CD4-positive, CD25-positive, alpha-beta regulatory T cell (primary cell): ENCODE measurements around the gene RAB39A. TPM values are rescaled to one million over a fixed set of nuclear protein-coding genes. Genes with fewer than 3 reads are reported as not detected.
"Not testable (repeated sequence)": the region's sequence is repeated elsewhere in the genome, so short reads cannot be mapped to it uniquely, and the experiment has no call there.

Experiments used
- ATAC-seq, 2 donors: fragments of 150-1000 bp; cut with Tn5 transposase; one replicate each; pipeline ENCODE4 v1.10.0; 2021; ENCODE audit warnings: low read depth in 2 of 2, moderate number of reproducible peaks in 2 of 2, moderate library complexity in 1 of 2
- DNase-seq, 3 donors: peaks; one replicate each; pipeline versions ENCODE4 v3.0.0 to v3.0.0-alpha.2; 2012 to 2022; ENCODE audit warnings: mixed read lengths in 1 of 3
- H3K27ac ChIP-seq: one replicate; pipeline ENCODE4 v1.7.0; 2013; ENCODE audit warnings: mild to moderate bottlenecking, low read length; ENCODE audit not compliant: insufficient read depth, poor library complexity, severe bottlenecking
- H3K27me3 ChIP-seq: one replicate; pipeline ENCODE4 v1.7.0; 2013; ENCODE audit warnings: low read length; ENCODE audit not compliant: control insufficient read depth, insufficient read depth
- H3K36me3 ChIP-seq: one replicate; pipeline ENCODE4 v1.7.0; 2013; ENCODE audit warnings: mild to moderate bottlenecking, low read length, moderate library complexity; ENCODE audit not compliant: control insufficient read depth, insufficient read depth
- H3K4me1 ChIP-seq: 2 replicates; pipeline ENCODE4 v1.7.0; 2013; ENCODE audit warnings: mild to moderate bottlenecking, low read length; ENCODE audit not compliant: insufficient read depth, control insufficient read depth, poor library complexity, severe bottlenecking
- H3K4me3 ChIP-seq: one replicate; pipeline ENCODE4 v1.7.0; 2013; ENCODE audit warnings: low read depth, mild to moderate bottlenecking, low read length, moderate library complexity
- H3K9me3 ChIP-seq, 2 experiments: 1 replicate in 1 of 2; 2 replicates in 1 of 2; pipeline ENCODE4 v1.7.0; 2013; ENCODE audit warnings: low read length in 2 of 2, mild to moderate bottlenecking in 1 of 2, moderate library complexity in 1 of 2; ENCODE audit not compliant: control insufficient read depth in 2 of 2
- H3K27ac Mint-ChIP-seq, 3 donors: one replicate each; pipeline ENCODE4 v1.8.0; 2020 to 2022; ENCODE audit warnings: mild to moderate bottlenecking in 3 of 3, mixed read lengths in 3 of 3, moderate library complexity in 2 of 3
- H3K27me3 Mint-ChIP-seq: one replicate; pipeline ENCODE4 v1.8.0; 2022; ENCODE audit warnings: mild to moderate bottlenecking, mixed read lengths
- H3K36me3 Mint-ChIP-seq: one replicate; pipeline ENCODE4 v1.8.0; 2020; ENCODE audit warnings: mixed read lengths
- H3K4me1 Mint-ChIP-seq, 4 donors: one replicate each; pipeline ENCODE4 v1.8.0; 2020 to 2022; ENCODE audit warnings: mixed read lengths in 4 of 4, mild to moderate bottlenecking in 1 of 4
- H3K4me3 Mint-ChIP-seq, 4 donors: one replicate each; pipeline ENCODE4 v1.8.0; 2020 to 2022; ENCODE audit warnings: mild to moderate bottlenecking in 4 of 4, mixed read lengths in 4 of 4, moderate library complexity in 3 of 4
- H3K9me3 Mint-ChIP-seq, 7 donors: one replicate each; pipeline ENCODE4 v1.8.0; 2020 to 2022; ENCODE audit warnings: mixed read lengths in 7 of 7, mild to moderate bottlenecking in 3 of 7, moderate library complexity in 2 of 7
- polyA plus RNA-seq, 4 donors: library from polyadenylated mRNA; unstranded; fragments of 300-500 nt; fragmentation: Illumina TruSeq; gene quantifications; one replicate each; pipeline ENCODE4 v1.2.3, GENCODE V29; 2021
- total RNA-seq: library from RNA; stranded (reverse); gene quantifications from one replicate; pipeline ENCODE4 v1.2.3, GENCODE V29; 2022

The RAB39A gene
- total and polyA plus RNA-seq, 5 donors from 2014 or later, result 0.11 TPM; not detected in 4

GRCh38 chr11:107931206-107931605 lies 3.0 kb downstream of the RAB39A start:
- DNase-seq (no peak), ATAC-seq (no peak)
- Histone ChIP-seq H3K9me3 (no peaks in the 10 kb centered on the region), H3K36me3 (no peaks in the 10 kb centered on the region), H3K27me3 (peaks cover 10% of the 10 kb centered on the region), H3K4me3 (no peak overlapping the region), H3K4me1 (peaks cover 15% of the 10 kb centered on the region), H3K27ac (no peak overlapping the region)
- H3K36me3 Mint-ChIP-seq, result no peaks in the 10 kb centered on the region
- H3K4me1 Mint-ChIP-seq, result peaks cover 0 to 14% (median 5%) of the 10 kb centered on the region in 4 donors
- H3K27ac Mint-ChIP-seq, result no peak overlapping the region
- peaks cover 0 to 2% (median 0%) of the 10 kb centered on the region in 7 donors for H3K9me3 Mint-ChIP-seq
- no peak overlapping the region for H3K4me3 Mint-ChIP-seq
- H3K27me3 Mint-ChIP-seq, result peaks cover 46% of the 10 kb centered on the region

- no peaks in the 10 kb centered on the region for H3K36me3 ChIP-seq
- no peaks in the 10 kb centered on the region for H3K4me1 ChIP-seq
- DNase-seq (no peak), ATAC-seq (no peak)
- H3K36me3 Mint-ChIP-seq, result no peaks in the 10 kb centered on the region
- H3K9me3 ChIP-seq, result no peaks in the 10 kb centered on the region
- H3K4me3 ChIP-seq, result no peak overlapping the region
- H3K27me3 Mint-ChIP-seq, result peaks cover 18% of the 10 kb centered on the region
- H3K9me3 Mint-ChIP-seq, result peaks cover 0 to 5% (median 0%) of the 10 kb centered on the region in 7 donors
- H3K27ac ChIP-seq, result no peak overlapping the region
- H3K27ac Mint-ChIP-seq, result no peak overlapping the region
- no peak overlapping the region for H3K4me3 Mint-ChIP-seq
- no peaks in the 10 kb centered on the region for H3K27me3 ChIP-seq
- no peaks in the 10 kb centered on the region for H3K4me1 Mint-ChIP-seq
Measured at GRCh38 chr11:107947904-107948303, 19.7 kb downstream of the RAB39A start.

DNA sequence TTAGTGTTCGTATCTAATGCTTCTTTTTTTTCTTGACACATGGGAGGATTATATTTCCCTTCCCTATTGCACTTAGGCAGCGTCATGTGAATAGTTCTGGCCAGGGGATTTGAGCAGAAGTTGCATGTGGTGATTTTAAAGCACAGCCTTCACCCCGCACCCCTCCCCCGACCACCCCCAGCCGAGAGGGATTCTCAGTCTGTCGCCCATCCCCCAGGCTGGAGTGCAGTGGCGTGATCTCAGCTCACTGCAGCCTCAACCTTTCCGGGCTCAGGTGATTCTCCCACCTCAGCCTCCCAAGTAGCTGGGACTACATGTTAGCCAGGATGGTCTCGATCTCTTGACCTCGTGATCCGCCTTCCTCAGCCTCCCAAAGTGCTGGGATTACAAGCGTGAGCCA lies 20.1 kb downstream of the RAB39A start:
- H3K4me1 Mint-ChIP-seq, H3K4me1 ChIP-seq, H3K36me3 ChIP-seq, H3K36me3 Mint-ChIP-seq, H3K27ac Mint-ChIP-seq, H3K4me3 Mint-ChIP-seq, H3K9me3 Mint-ChIP-seq, H3K4me3 ChIP-seq, ATAC-seq, H3K9me3 ChIP-seq, H3K27ac ChIP-seq, H3K27me3 ChIP-seq, DNase-seq: not testable (repeated sequence)
- peaks cover 18% of the 10 kb centered on the region for H3K27me3 Mint-ChIP-seq

DNA sequence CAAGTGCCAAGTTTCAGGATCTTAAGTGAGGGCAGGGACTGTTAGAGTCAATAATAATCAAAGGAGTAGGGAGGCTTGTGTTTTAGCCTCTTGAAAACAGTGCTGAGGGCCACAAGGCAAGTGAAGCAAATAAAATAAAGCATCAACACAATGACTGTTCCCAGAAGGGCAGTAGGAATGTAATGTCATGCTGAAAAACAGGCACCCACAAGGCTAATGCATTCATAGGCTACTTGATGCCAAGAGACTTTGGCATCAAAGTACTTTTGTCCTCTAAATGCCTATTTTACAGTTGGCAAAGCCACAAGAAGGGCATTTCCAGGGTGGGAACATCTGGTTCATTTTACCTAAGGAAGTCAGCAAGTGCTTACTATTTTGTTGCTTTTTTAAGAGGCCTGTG lies 22.9 kb downstream of the RAB39A start:
- no peak for DNase-seq
- H3K27ac ChIP-seq, result no peak overlapping the region
- Mint-ChIP-seq H3K9me3 (no peaks in the 10 kb centered on the region), H3K27ac (no peak overlapping the region), H3K36me3 (no peaks in the 10 kb centered on the region), H3K4me3 (no peak overlapping the region), H3K27me3 (peaks cover 13% of the 10 kb centered on the region), H3K4me1 (no peaks in the 10 kb centered on the region)
- H3K9me3 ChIP-seq, result no peaks in the 10 kb centered on the region
- H3K4me3 ChIP-seq, result no peak overlapping the region
- H3K27me3 ChIP-seq, result no peaks in the 10 kb centered on the region
- H3K36me3 ChIP-seq, result no peaks in the 10 kb centered on the region
- ATAC-seq, result no peak
- H3K4me1 ChIP-seq, result no peaks in the 10 kb centered on the region

- Mint-ChIP-seq H3K4me3 (no peak overlapping the region), H3K27ac (no peak overlapping the region), H3K9me3 (no peaks in the 10 kb centered on the region), H3K27me3 (peaks cover 20% of the 10 kb centered on the region), H3K36me3 (no peaks in the 10 kb centered on the region), H3K4me1 (no peaks in the 10 kb centered on the region)
- ATAC-seq, result no peak
- Histone ChIP-seq H3K27me3 (peaks cover 3% of the 10 kb centered on the region), H3K9me3 (no peaks in the 10 kb centered on the region), H3K27ac (no peak overlapping the region), H3K4me1 (no peaks in the 10 kb centered on the region), H3K4me3 (no peak overlapping the region), H3K36me3 (no peaks in the 10 kb centered on the region)
- no peak for DNase-seq
Measured at GRCh38 chr11:107953446-107953845, 25.2 kb downstream of the RAB39A start.

DNA sequence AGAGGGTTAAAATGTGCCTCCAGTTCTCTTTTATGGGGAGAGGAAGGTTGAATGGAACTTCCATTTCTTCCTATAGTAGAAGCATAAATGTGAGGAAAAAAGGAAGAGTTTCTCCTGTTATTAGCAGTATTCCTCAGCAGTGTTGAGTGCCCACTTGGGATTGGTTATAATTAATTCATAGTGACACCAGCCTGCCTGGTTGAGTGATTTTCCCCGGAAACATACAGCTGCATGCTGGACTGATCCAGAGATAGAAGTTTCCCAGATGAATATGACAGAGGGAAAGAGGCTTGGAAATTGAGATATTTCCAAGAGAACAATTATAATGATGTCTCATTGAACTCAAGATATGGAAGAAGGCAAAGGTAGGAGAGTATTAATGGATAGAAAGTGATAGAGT lies 28.3 kb downstream of the RAB39A start:
- Mint-ChIP-seq H3K9me3 (no peaks in the 10 kb centered on the region), H3K27ac (no peak overlapping the region)

DNA sequence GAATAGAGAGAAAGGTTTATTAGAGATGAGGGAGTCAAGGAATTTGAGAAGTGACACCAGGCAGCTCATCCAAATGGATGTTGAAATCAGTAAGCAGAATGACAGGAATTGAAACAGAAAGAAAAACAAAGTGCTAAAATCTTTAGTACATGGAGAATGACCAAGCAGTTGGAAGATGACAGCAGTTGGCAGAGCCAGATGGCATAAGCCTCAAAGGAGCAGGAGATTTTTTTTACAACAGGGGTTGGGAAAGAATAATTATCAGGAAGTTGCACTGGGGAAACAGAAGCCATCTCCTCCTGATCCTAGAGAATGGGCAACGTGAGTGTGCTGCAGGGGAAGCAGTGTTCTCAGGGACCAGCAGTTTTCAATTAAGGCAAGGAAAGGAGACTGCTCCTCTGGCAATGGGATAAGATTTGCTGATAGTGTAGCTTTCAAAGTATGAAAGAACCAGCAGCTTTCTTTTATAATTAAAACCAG lies 28.9 kb downstream of the RAB39A start:
- no peaks in the 10 kb centered on the region for H3K9me3 ChIP-seq
- H3K27me3 ChIP-seq, result peaks cover 9% of the 10 kb centered on the region
- DNase-seq (no peak), ATAC-seq (no peak)
- no peaks in the 10 kb centered on the region for H3K4me1 ChIP-seq
- Mint-ChIP-seq H3K4me1 (no peaks in the 10 kb centered on the region), H3K9me3 (no peaks in the 10 kb centered on the region), H3K36me3 (no peaks in the 10 kb centered on the region), H3K27me3 (peaks cover 14% of the 10 kb centered on the region), H3K4me3 (no peak overlapping the region), H3K27ac (no peak overlapping the region)
- H3K36me3 ChIP-seq, result no peaks in the 10 kb centered on the region
- no peak overlapping the region for H3K4me3 ChIP-seq
- no peak overlapping the region for H3K27ac ChIP-seq

More for the DNA sequence above, 28.3 kb downstream of the RAB39A start:
- H3K4me3 ChIP-seq, result no peak overlapping the region
- no peaks in the 10 kb centered on the region for H3K4me1 ChIP-seq
- peaks cover 9% of the 10 kb centered on the region for H3K27me3 ChIP-seq
- DNase-seq (no peak), ATAC-seq (no peak)
- no peak overlapping the region for H3K4me3 Mint-ChIP-seq
- no peaks in the 10 kb centered on the region for H3K36me3 ChIP-seq
- H3K4me1 Mint-ChIP-seq, result no peaks in the 10 kb centered on the region
- no peaks in the 10 kb centered on the region for H3K9me3 ChIP-seq
- H3K27ac ChIP-seq, result no peak overlapping the region
- no peaks in the 10 kb centered on the region for H3K36me3 Mint-ChIP-seq
- peaks cover 10% of the 10 kb centered on the region for H3K27me3 Mint-ChIP-seq

DNA sequence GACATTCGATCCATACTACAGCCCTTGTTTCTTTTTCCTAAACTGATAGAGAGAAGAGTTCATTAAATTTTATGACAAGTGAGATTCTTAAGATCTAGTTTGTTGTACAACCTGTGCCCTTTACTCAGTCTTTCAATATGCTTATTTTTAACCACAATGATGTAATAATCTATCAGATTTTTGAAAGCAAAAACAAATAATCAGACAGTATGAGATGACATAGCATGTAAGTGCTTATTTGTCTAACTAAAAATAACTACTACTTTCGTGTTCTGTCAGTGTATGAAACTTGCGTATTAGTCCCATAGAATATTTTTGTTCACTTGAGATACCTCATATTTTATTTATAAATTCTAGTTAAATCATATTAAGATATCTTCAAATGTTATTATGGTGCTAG lies 33.2 kb downstream of the RAB39A start:
- Mint-ChIP-seq H3K27ac (no peak overlapping the region), H3K27me3 (peaks cover 9% of the 10 kb centered on the region), H3K9me3 (no peaks in the 10 kb centered on the region), H3K36me3 (no peaks in the 10 kb centered on the region), H3K4me1 (no peaks in the 10 kb centered on the region), H3K4me3 (no peak overlapping the region)
- Histone ChIP-seq H3K36me3 (no peaks in the 10 kb centered on the region), H3K27ac (no peak overlapping the region), H3K9me3 (no peaks in the 10 kb centered on the region), H3K4me1 (no peaks in the 10 kb centered on the region), H3K4me3 (no peak overlapping the region), H3K27me3 (peaks cover 9% of the 10 kb centered on the region)
- ATAC-seq (no peak), DNase-seq (no peak)
